ENCODE results near the gene CEBPE.

The CEBPE gene

GRCh38 chr14:23145794-23146350 is 26.8 kb upstream of the CEBPE start:
- no peak for DNase-seq (ENCODE audit: low read depth in 2 of 3, low spot score in 2 of 3)

DNA sequence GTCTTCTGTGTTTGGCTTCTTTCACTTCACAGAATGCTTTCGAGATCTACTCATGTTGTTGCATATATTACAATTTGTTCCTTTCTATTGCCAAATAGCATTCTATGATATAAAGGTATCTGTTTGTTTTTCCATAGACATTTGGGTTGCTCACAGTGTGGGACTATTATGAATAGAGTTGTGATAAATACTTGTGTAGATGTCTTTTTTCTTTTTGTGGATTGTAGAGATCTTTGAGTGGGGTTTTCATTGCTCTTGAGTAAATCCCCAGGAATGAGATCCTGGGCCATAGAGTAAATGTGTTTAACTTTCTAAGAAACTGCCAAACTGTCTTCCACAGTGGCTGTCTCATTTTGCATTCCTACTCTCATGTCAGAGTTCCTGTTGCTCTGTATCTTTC is 24.9 kb upstream of the CEBPE start:
- no peak for DNase-seq (ENCODE audit: low read depth in 2 of 3, low spot score in 2 of 3)

- no peak for DNase-seq (ENCODE audit: low read depth in 2 of 3, low spot score in 2 of 3)
These were observed 23.8 kb upstream of the CEBPE start for GRCh38 chr14:23142826-23143225.

DNA sequence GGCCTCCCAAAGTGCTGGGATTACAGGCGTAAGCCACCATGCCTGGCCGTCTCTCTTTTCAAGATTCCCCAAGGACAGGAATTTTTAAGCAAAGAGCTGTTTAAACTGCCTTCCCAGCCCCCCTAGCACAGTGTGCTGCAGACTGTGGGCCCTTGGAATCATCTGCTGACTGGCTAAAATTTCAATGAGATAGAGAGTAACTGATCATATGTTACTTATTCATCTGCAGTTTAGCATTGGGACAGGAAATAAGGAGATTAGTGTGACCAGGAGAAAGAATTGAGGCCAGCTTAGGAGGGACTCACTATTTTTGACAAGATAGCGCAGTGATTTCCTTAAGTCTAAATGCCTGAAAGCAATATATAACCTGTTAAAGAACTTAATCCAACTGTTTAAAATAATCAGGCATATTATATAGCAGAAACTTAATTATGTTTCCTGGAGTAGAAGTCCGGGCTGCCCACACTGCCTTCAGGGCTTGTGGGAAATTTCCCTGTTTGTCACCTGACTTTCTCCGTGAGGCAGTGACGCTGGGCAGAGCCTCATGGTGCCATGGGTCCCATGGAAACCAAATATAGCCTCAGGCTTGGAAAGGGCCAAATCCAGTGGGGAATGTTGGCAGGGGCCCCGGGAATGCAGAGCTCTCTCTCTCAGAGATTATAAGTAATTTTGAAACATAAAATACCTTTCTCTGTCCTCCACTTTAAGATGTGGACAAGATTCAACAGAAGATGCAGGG is 22.8 kb upstream of the CEBPE start:
- DNase-seq (ENCODE audit: low read depth in 2 of 3, low spot score in 2 of 3) = no peak

DNA sequence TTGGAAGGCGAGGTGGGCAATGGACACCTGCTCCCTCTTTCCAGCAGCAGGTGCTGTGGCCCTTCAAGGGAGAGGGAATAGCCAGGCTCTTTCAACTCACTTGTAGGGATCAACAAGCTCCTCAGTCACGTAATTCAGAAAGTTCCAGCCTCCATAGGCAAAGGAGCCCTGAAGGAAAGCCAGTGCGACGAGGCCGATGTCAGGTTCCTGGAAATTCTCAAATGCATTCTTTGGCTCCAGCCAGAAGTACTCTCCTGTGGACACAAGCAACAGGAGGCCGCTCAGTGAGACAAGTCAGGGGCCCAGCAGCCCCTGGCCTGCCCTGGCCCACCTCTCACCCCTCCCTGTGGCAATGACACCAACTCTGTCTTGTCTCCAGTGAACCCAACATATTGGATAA is 21.3 kb upstream of the CEBPE start:
- DNase-seq (ENCODE audit: low read depth in 2 of 3, low spot score in 2 of 3) = no peak

DNA sequence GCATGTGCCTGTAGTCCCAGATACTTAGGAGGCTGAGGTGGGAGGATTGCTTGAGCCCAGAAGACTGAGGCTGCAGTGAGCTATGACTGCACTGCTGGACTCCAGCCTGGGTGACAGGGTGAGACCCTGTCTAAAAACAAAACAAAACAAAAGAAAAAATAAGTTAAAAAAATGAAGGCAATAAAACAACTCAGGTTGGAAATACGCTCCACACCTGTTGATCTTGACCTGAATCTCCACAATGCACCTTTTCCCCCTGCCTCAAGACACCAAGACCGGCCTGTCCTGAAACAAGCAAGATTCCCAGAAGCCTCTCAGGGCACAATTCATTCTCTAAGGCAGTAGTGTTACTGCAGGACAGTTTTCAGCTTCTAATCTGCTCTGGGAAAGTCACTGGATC is 20.8 kb upstream of the CEBPE start:
- DNase-seq (ENCODE audit: low read depth in 2 of 3, low spot score in 2 of 3) = no peak

DNA sequence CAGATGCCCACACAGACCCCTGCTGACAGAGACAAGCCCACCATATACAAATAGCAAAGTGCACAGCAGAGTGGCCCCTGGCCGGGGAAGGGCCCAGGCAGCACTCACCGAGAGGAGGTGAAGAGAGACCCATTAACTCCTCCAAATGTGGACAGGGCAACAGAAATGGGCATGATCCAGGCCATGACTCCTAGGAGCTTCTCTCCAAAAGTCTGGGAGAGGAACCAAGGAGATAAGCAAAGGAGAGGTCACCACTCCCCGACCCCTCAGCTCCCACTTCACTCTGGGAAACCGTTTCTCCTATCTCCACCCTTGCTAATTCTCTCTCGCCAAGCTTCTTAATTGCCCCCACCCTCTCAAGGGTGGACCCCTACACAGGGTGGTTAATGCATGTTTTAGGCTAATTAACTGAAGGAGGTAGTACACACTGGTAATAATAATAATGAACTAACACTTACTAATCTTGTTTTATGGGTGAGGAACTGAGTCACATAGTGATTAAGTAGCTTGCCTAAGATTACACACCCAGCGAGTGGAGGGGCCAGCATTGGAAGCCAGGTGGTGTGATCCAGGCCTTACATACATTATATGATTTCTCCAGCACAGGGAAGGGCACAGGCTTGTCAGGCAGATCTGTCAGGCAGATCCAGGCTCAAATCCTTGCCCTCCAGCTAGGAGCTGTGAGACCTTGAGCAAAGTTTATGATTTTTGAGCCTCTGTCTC is 18.9 kb upstream of the CEBPE start:
- no peak for DNase-seq (ENCODE audit: low read depth in 2 of 3, low spot score in 2 of 3)

GRCh38 chr14:23137192-23137812 is 18.2 kb upstream of the CEBPE start:
- DNase-seq (ENCODE audit: low read depth in 2 of 3, low spot score in 2 of 3) = no peak

DNA sequence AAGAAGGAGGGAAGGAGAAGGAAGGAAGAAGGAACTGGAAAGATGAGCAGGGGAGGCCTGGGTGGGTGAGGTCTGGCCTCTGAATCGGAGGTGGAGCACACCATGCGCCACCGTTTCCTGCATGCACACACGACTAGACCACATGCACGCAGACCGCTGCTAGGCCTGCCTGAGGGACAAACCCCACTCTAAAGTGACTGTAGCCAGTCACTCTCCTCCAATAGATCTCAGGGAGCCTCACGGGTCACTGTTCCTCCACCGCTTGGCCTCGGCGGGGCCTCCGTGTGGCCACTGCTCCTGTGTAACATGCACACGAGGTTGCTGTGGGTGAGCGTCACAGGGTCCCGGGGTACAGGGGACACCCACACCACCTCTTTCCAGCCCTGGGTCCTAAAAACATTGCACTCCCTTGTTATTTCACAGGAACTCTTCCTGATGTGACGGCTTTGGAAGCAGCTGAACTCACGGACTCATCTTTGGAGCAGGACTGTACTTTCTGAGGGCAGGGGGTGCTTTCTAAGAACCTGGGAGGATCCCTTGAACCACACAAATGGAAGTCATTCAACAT is 17.6 kb upstream of the CEBPE start:
- no peak for DNase-seq (ENCODE audit: low read depth in 2 of 3, low spot score in 2 of 3)

GRCh38 chr14:23132970-23133369 is 13.9 kb upstream of the CEBPE start:
- DNase-seq (ENCODE audit: low read depth in 2 of 3, low spot score in 2 of 3) = no peak

DNA sequence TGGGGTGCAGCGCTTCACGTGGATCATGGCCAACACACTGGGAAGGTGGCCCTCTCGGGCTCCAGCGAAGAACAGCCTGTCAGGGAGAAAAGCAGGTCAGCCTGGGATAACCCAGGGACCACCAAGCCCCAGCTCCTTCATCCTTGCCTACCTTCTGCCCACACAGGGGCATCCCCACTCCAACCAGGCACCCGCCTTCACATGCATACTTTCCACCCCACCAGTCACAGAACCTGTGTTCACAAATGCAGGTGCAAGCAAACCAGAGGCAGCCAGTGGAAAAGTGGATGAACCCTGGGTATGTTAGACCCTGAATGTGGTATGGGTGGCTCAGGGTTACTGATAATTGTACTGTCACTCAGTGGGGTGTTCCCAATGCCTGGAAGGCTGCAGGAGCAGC is 12.4 kb upstream of the CEBPE start:
- DNase-seq (ENCODE audit: low read depth in 2 of 3, low spot score in 2 of 3) = no peak

DNA sequence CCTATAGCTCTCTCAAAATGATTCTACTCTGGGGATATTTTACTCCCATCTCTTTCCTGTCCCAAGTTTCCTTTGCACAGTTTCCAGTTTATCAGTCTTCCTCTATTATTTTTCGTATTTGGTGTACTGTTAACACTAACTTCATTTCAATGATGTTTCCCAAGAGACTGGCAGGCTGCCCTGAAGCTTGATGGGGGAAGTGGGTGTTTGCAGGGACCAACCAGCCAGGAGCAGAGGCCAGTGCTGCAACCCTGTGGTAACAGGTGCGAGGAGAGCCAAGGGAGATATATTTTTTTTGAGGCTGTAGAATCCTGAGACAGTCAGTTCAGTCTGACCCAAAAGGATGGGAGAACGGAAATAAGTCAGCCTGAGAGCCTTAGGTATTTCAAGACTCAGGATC is 11.8 kb upstream of the CEBPE start:
- DNase-seq (ENCODE audit: low read depth in 2 of 3, low spot score in 2 of 3) = no peak

DNA sequence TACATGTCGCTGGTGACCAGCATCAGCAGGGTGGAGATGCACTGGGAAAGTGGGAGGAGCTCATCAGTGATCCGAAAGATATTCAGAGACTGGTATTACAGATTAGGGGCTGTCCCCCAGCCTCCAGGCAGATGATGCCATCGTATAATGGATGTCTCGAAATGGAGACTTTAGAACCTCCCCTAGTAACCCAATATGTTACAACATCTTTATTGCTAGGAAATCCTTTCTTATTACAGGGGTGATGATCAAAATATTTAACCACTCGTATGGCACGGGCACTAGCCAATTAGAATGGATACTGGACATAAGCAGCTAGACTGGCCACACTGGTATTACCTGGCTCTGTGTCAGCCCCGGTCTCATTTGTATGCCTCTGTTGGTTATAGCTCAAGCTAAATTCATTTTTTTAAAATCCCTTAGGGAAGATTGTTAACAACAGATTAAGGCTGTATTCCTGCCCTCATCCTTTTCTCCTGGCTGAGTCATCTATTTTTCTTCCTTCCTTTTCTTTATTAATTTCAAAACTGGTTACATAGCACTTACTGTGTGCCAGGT is 10.8 kb upstream of the CEBPE start:
- DNase-seq (ENCODE audit: low read depth in 2 of 3, low spot score in 2 of 3) = no peak

- DNase-seq (ENCODE audit: low read depth in 2 of 3, low spot score in 2 of 3) = no peak
These were observed 10.1 kb upstream of the CEBPE start for GRCh38 chr14:23128969-23129758.

DNA sequence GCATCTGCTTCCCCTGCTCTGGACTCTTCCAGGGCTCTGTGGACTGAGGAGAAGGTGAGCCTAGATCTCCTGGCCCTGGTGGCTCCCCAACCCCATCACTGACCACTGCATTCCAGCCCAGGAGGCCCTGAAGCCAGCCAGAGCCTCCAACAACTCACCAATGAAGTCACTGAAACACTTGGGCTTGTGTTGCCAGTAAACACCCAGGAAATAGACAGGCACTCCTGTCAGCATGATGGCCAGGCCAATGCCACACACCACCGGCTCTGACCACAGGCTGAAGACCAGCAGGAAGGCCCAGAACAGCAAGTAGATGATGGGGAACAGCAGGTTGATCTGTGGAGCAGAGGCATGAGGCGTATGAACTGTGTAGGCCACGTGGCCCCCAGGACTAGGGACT is 8.8 kb upstream of the CEBPE start:
- DNase-seq (ENCODE audit: low read depth in 2 of 3, low spot score in 2 of 3) = no peak

GRCh38 chr14:23126548-23127278 is 7.7 kb upstream of the CEBPE start:
- DNase-seq (ENCODE audit: low read depth in 2 of 3, low spot score in 2 of 3) = no peak

DNA sequence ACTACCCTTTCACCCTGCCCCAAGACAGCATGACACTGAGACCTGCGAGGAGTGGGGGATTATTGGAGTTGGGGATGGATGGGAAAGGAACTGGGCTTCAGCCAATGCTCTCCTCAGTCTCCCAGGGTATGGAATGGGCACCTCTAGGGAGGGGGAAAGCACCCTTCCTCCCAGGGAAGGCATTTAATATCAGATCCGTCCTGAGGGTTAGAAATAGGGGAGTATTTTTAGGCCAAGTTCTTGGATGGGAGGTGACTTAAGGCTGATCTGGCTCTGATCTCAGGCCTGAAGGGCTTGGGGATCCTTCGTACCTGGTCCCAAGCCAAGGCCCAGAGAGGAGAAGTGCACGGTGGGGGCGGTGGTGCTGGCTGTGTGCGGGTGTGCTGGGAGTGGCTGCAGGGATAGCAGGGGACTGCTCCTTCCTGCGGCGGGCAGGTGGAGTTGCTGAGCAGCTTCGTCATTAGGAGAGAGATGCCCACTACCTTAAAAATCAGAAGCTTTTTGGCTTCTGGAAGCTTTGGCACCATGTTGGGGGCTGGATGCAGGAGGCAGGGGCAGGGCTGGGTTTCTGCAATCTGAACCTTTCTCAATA is 7.0 kb upstream of the CEBPE start:
- no peak for DNase-seq (ENCODE audit: low read depth in 2 of 3, low spot score in 2 of 3)

DNA sequence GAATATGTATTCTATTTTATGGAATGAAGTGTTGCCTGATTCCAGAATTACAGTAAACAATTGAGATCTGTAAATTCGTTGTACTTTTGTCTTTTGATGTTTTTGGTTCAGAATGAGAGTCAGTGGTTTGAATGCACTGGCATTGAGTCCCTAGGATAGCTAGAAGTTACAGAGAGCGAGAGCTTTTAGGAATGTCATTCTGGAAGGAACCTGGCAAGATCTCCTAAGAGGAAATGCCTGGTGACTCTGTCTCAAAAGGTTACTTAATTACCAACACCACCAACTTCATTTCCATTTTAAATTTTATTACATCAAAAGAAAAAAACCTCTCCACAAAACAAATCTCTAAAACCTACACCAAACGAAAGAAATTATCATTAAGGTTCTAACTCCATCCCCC is 6.0 kb upstream of the CEBPE start:
- DNase-seq (ENCODE audit: low read depth in 2 of 3, low spot score in 2 of 3) = no peak

- DNase-seq (ENCODE audit: low read depth in 2 of 3, low spot score in 2 of 3) = no peak
These were observed 5.4 kb upstream of the CEBPE start for GRCh38 chr14:23124337-23124954.

Data from activated CD8-positive, alpha-beta memory T cell treated with anti-CD3 and anti-CD28 coated beads for 48 hours (primary cell).